HG03103 (cell line): ENCODE data around the gene ATE1.
A peak's percentile ranks its signal among the peaks of the same experiment; 100 is the strongest.
"Not testable (repeated sequence)": the region's sequence is repeated elsewhere in the genome, so short reads cannot be mapped to it uniquely, and the experiment has no call there.

Experiments used
- ATAC-seq: cut with Tn5 transposase; IDR thresholded peaks from one replicate; pipeline ENCODE4 v1.9.1; 2021; ENCODE audit warnings: low read depth; ENCODE audit not compliant: unreplicated experiment

ATE1 gene

DNA sequence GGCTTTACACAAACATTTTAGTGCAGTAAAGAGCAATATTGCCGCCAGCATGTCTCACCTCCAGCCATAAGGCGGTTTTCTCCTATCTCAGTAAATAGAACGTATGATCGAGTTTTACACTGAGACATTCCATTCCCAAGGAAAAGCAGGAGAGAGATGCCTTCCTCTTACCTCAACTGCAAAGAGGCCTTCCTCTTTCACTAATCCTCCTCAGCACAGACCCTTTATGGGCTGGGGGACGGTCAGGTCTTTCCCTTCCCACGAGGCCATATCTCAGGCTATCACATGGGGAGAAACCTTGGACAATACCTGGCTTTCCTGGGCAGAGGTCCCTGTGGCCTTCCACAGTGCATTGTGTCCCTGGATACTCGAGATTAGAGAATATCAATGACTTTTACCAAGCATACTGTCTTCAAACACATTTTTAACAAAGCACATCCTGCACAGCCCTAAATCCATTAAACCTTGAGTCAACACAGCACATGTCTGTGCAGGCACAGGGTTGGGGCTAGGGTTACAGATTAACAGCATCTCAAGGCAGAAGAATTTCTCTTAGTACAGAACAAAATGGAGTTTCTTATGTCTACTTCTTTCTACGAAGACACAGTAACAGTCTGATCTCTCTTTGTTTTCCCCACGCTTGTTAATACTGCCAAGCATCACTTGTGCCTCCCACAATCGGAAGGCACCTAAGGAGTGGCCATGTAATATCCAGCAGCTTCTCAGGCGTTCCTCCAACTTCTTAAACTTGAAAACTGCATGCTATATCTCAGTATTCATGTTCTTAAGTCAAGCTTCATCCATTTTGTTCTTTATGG is 2.6 kb upstream of the ATE1 start:
- not testable (repeated sequence) for ATAC-seq

DNA sequence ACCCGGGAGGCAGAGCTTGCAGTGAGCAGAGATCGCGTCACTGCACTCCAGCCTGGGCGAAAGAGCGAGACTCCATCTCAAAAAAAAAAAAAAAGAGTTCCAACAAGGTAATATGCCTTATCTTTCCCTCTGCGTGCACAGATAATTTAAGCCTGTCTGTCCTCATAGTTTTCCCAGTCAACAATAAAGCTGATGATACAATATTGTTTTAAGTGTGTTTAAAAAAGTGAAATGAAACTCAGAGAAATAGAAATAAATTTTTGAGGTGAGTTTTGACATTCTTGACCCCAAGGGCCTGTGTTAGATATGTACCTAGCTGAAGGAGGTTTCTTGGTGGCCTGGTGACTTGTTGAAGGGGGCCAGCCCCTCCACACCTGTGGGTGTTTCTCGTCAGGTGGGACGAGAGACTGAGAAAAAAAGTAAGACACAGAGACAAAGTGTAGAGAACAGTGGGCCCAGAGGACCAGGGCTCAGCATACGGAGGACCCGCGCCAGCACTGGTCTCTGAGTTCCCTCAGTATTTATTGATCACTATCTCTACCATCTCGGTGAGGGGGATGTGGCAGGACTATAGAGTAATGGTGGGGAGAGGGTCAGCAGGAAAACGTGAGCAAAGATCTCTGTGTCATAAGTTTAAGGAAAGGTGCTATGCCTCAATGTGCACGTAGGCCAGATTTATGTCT is 1.9 kb upstream of the ATE1 start:
- not testable (repeated sequence) for ATAC-seq

- ATAC-seq = peak; percentile 5
Measured at GRCh38 chr10:121928528-121928884, 675 bp upstream of the ATE1 start.

DNA sequence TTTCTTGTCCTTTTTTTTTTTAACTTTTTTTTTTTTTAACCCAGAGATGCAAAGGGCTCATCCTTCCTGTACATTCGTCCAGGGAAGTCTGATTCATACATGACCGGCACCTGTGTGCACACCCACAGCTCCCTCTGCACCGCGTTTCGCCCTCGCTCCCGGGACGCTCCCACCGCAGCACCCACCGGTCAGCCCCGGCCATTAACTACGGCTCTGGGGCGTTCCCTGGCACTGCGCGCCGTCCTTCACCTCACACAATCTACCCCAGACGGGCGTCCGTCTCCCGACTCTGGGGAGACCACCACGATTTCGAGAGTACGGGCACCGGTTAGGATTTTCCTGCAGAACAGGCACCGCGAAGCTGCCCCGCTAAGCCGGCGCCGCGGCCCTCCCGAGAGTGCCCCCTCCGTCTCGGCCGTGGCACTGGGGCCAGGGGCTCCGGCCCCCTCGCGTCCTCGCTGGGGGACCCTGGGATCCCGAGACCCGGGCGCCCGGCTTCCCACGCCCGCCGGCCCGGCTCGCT is 452 bp downstream of the ATE1 start:
- ATAC-seq = peak; percentile 28

DNA sequence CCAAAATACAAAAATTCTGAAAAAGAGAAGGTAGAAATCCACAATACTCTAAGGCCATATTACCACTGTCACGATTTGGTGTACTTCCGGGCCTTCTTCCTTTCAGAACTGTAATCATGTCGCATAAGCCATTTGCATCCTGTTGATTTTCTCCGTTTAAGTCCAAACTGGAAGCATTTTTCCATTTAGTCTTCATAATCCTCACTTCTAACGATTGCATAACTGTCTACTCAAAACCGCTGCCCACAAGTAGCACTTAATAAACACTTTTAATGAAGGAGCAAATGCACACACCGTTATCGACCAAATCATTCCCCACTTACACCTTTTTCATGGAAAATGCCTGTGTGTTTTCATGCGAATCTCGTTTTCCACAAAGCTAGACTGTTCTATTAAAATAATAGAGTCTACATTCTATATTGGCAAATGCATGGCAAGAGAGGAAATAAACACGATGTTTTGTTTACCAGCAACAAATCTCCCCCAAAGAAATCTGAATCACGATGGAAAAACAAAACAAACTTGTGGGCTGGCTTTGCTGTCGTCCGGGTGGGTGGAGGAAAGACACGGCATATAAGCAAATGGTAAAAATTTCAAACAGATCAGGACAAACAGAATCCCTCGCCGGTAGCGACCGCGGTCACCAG is 1.0 kb downstream of the ATE1 start:
- peak; percentile 1 for ATAC-seq

GRCh38 chr10:121926157-121926556 is 1.7 kb downstream of the ATE1 start:
- no peak for ATAC-seq

GRCh38 chr10:121921238-121921931 is 6.4 kb downstream of the ATE1 start:
- ATAC-seq = no peak

- ATAC-seq = no peak
Measured at GRCh38 chr10:121919666-121920065, 8.2 kb downstream of the ATE1 start.

- not testable (repeated sequence) for ATAC-seq
Measured at GRCh38 chr10:121918800-121919199, 9.0 kb downstream of the ATE1 start.

- no peak for ATAC-seq
Measured at GRCh38 chr10:121914661-121915060, 13.2 kb downstream of the ATE1 start.

- ATAC-seq = no peak
Measured at GRCh38 chr10:121911421-121911697, 16.5 kb downstream of the ATE1 start.

DNA sequence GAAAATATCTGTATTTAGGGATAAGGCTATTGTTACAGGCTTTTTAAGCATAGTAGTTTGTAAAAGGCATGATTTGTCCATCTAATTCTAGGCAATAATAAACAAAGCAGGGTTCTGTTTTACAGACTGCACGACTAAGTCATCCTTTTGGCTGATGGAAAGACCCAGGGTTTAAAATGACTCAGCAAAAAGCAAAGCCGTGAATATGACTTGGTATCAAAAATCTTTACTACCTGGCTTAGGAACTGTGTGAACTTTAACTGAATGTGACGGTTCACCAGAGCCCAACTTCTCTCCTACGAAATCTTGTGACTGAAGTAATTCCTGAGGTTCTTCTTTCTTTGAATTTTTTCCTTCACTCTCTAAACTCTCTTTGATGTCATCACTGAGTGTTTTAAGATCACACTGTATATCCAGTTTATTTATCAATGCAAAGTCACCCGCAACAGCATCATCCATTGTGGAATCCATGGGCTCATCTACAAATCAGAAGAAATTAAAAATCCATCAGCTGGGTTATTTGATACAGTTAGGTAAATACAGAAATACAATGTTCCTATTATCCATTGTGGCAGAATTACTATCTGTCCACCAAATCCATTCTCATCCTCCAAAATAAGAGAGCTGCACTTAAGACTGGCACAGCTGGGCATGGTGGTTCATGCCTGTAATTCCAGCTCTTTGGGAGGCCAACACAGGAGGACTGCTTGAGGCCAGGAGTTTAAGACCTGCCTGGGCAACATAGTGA is 17.0 kb downstream of the ATE1 start:
- ATAC-seq = peak; percentile 75

- no peak for ATAC-seq
Measured at GRCh38 chr10:121904888-121905287, 22.9 kb downstream of the ATE1 start.

DNA sequence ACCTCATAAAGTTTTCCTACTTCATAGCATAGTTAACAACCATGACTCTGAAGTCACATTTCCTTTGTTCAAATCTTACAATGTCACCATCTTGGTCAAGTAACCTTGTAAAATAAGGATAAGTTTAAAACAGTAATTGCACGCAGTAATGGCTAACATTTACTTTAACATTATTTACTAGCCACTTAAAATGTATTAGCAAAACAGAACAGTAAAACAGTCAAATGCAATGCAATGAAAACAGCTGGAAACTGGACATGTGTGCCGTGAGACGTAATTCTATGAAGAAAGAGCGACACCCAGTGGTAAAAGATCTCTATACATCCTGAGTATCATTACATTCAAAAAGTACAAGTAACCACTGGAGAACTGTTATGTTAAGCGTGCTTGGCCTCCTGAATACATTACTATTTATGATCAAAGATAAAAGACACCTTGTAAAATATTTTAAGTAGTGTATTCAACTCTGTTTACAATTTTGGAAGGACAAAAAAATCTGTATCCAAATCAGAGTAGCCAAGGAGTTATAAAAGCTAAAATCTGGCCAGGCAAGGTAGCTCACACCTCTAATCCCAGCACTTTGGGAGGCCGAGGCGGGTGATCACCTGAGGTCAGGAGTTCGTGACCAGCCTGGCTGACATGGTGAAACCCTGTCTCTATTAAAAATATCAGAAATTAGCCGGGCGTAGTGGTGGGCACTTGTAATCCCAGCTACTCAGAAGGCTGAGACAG is 27.2 kb downstream of the ATE1 start:
- peak; percentile 92 for ATAC-seq

GRCh38 chr10:121899727-121900126 is 28.1 kb downstream of the ATE1 start:
- no peak for ATAC-seq

GRCh38 chr10:121891103-121891502 is 36.7 kb downstream of the ATE1 start:
- ATAC-seq = no peak

- no peak for ATAC-seq
Measured at GRCh38 chr10:121889212-121889611, 38.6 kb downstream of the ATE1 start.

GRCh38 chr10:121886997-121887622 is 40.7 kb downstream of the ATE1 start:
- peak; percentile 82 for ATAC-seq

DNA sequence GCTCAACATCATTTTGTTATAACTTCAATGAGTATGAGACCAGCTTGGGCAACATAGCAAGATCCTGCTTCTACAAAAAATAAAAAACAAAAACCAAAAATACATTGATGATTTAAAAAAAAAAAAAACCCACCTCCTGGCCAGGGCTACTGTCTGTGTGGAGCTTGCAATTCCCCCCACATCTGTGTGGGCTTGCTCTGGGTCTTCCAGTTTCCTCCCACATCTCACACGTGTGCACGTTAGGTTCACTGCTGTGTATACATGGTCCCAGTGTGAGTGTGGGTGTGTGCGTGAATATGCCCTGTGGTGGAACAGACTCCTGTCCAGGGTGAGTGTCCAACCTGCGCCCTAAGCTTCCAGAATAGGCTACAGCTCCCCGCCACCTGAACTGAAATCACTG is 41.6 kb downstream of the ATE1 start:
- ATAC-seq = no peak
